K562 (cell line): Measurements from ENCODE around the gene CNTN4. TPM values are rescaled to one million over a fixed set of nuclear protein-coding genes. Genes with fewer than 3 reads are reported as not detected.

Experiments used
- ATAC-seq: fragments of 200-7000 bp; cut with Tn5 transposase; 3 replicates; pipeline ENCODE4 v1.9.1; 2020; ENCODE audit warnings: moderate library complexity
- BruUV-seq: library from RNA; stranded (reverse); fragments of 400-500 nt; replicated peaks from 2 replicates; lab custom pipeline; 2021; lab: Mats Ljungman, UMichigan
- CTCF ChIA-PET: fragments of 300-600 bp; formaldehyde crosslinking; extraction: SDS; loops from one replicate; lab custom pipeline; 2021; ENCODE audit warnings: low intra/inter-chr PET ratio; lab: Yijun Ruan, JAX
- POLR2A ChIA-PET: fragments of 300-600, 350-650 bp; sonication (Branson Sonifier 250); formaldehyde crosslinking; extraction: SDS; loops from one replicate; lab custom pipeline; 2021; ENCODE audit warnings: antibody characterized with exemption, inconsistent platforms; lab: Yijun Ruan, JAX
- DNase-seq, 4 experiments: peaks; one replicate each; pipeline versions ENCODE4 v3.0.0 to v3.0.0-alpha.2; 2011 to 2018; ENCODE audit warnings: low spot score in 3 of 4, mixed read lengths in 3 of 4; ENCODE audit errors: extremely low read depth in 1 of 4
- FAIRE-seq: peaks from 2 replicates; lab custom pipeline; 2011; peaks lifted over from hg19 to GRCh38; lab: Jason Lieb, UNC
- H2AFZ ChIP-seq: 2 replicates; pipeline ENCODE4 v1.6.0; 2011; ENCODE audit warnings: low read depth, low read length, control low read depth, inconsistent platforms
- H3K27ac ChIP-seq: fragments of 200-600 bp; 3 replicates; pipeline ENCODE4 v1.8.0; 2011; ENCODE audit warnings: low read depth, mild to moderate bottlenecking, control low read depth, inconsistent platforms, low read length, moderate library complexity, mixed read lengths; ENCODE audit errors: extremely low read depth
- H3K27me3 ChIP-seq, 2 experiments: fragments of 300-600 bp in 1 of 2; 2 replicates in 1 of 2; 3 replicates in 1 of 2; pipeline versions ENCODE4 v1.6.0 to v1.8.0; 2011; ENCODE audit warnings: inconsistent platforms in 2 of 2, low read length in 2 of 2, mild to moderate bottlenecking in 1 of 2, mixed read lengths in 1 of 2, moderate library complexity in 1 of 2; ENCODE audit not compliant: control insufficient read depth in 2 of 2, insufficient read depth in 2 of 2
- H3K36me3 ChIP-seq: fragments of 300-600 bp; 3 replicates; pipeline ENCODE4 v1.8.0; 2011; ENCODE audit warnings: mild to moderate bottlenecking, low read length, inconsistent platforms; ENCODE audit not compliant: control insufficient read depth, insufficient read depth
- H3K4me1 ChIP-seq, 2 experiments: fragments of 200-600 bp in 1 of 2; replicated peaks in 1 of 2; 2 replicates in 1 of 2; 3 replicates in 1 of 2; pipeline versions ENCODE4 v1.5.1 to v1.8.0; 2011; ENCODE audit warnings: inconsistent platforms in 2 of 2, low read length in 2 of 2, mild to moderate bottlenecking in 1 of 2, mixed read lengths in 1 of 2, moderate library complexity in 1 of 2; ENCODE audit not compliant: control insufficient read depth in 2 of 2, insufficient read depth in 2 of 2
- H3K4me2 ChIP-seq: 2 replicates; pipeline ENCODE4 v1.6.1; 2011; ENCODE audit warnings: low read length, control low read depth, inconsistent platforms, mixed read lengths; ENCODE audit not compliant: insufficient read depth
- H3K4me3 ChIP-seq: fragments of 200-600 bp; sonication (generic), shearing (Covaris generic); 2 replicates; pipeline ENCODE4 v1.5.1; 2016; ENCODE audit warnings: control low read depth, inconsistent platforms
- H3K79me2 ChIP-seq: fragments of 200-600 bp; 3 replicates; pipeline ENCODE4 v1.8.0; 2011; ENCODE audit warnings: low read length, inconsistent platforms; ENCODE audit not compliant: control insufficient read depth, insufficient read depth
- H3K9ac ChIP-seq, 2 experiments: 2 replicates each; pipeline versions ENCODE4 v1.6.0 to v1.6.1; 2011; ENCODE audit warnings: low read depth in 2 of 2, low read length in 2 of 2, control low read depth in 1 of 2, inconsistent platforms in 1 of 2, mild to moderate bottlenecking in 1 of 2, mixed read lengths in 1 of 2; ENCODE audit not compliant: insufficient read depth in 1 of 2
- H3K9me1 ChIP-seq: one replicate; pipeline ENCODE4 v1.6.0; 2011; ENCODE audit warnings: inconsistent platforms, mild to moderate bottlenecking, low read length, moderate library complexity; ENCODE audit not compliant: control insufficient read depth, insufficient read depth
- H3K9me3 ChIP-seq: replicated peaks from 2 replicates; pipeline ENCODE4 v1.5.1; 2011; ENCODE audit warnings: low read depth, low read length, inconsistent platforms; ENCODE audit not compliant: control insufficient read depth, insufficient read depth
- H4K20me1 ChIP-seq: replicated peaks from 2 replicates; pipeline ENCODE4 v1.6.1; 2011; ENCODE audit warnings: low read length, inconsistent platforms, mixed read lengths; ENCODE audit not compliant: control insufficient read depth, insufficient read depth
- NR2C1 ChIP-seq, 2 experiments: fragments of 450-650 bp; IDR thresholded peaks; 2 replicates each; pipeline ENCODE4 v1.6.1; 2017; ENCODE audit warnings: mild to moderate bottlenecking in 2 of 2, antibody characterized with exemption in 1 of 2, inconsistent platforms in 1 of 2, missing compliant biosample characterization in 1 of 2, missing genetic modification characterization in 1 of 2
- ZNF785 ChIP-seq: fragments of 250-450 bp; sonication (Bioruptor Pico); IDR thresholded peaks from 2 replicates; pipeline ENCODE4 v1.4.0; 2020; ENCODE audit warnings: mild to moderate bottlenecking
- WGBS: fragments of 100-300 bp; shearing (Covaris generic); methylation state at CpG from one replicate; pipeline ENCODE4 v1.1.6; 2016; ENCODE audit warnings: low coverage, mixed read lengths; ENCODE audit not compliant: insufficient coverage; ENCODE audit errors: missing lambda C conversion rate; 5-methylcytosine and 5-hydroxymethylcytosine counted together
- in situ Hi-C: fragments of 300-500 bp; cut with MboI; formaldehyde crosslinking; loops from 4 replicates; pipeline ENCODE4 v1.15.0; 2018; ENCODE audit warnings: inconsistent platforms, mixed read lengths
- intact Hi-C: fragments of 100-400 bp; cut with micrococcal nuclease; formaldehyde crosslinking; loops from 2 replicates; pipeline ENCODE4 v1.14.2; 2022
- polyA plus RNA-seq, 8 experiments: library from polyadenylated mRNA; depleted of rRNA in 4 of 8; stranded (reverse) in 5 of 8; unstranded in 3 of 8; fragments of >200 nt; fragmentation: Nextera tagmentation in 2 of 8; fragmentation: Illumina TruSeq in 1 of 8; extraction: Ambion mirVana in 2 of 8; extraction: Trizol in 1 of 8; gene quantifications; 2 replicates each; pipeline versions ENCODE4 v1.2.1 to v1.2.3, GENCODE V29; 2011 to 2014; ENCODE audit warnings: inconsistent platforms in 1 of 8, missing spikeins in 1 of 8
- total RNA-seq, 7 experiments: library from RNA; depleted of rRNA in 6 of 7; stranded (reverse); fragments of >200 nt in 6 of 7; fragmentation: Illumina TruSeq in 2 of 7; extraction: Trizol in 2 of 7; gene quantifications; 2 replicates each; pipeline versions ENCODE4 v1.2.1 to v1.2.3, GENCODE V29; 2011 to 2021; ENCODE audit warnings: low replicate concordance in 1 of 7

CNTN4 gene
- total and polyA plus RNA-seq, 9 of the 15 experiments (the other 6 are each of a cell fraction or from before 2014, with no cell fraction given): not detected

GRCh38 chr3:2517500-2518172 lies 419.0 kb downstream of the CNTN4 start:
- no peak for FAIRE-seq
- Histone ChIP-seq H3K27me3 (no peaks in the 10 kb centered on the region), H3K4me3 (no peak overlapping the region), H3K9ac (no peak overlapping the region), H3K27ac (no peak overlapping the region), H3K36me3 (no peaks in the 10 kb centered on the region), H3K79me2 (no peaks in the 10 kb centered on the region), H3K9me3 (no peaks in the 10 kb centered on the region), H3K4me2 (no peak overlapping the region), H3K4me1 (no peaks in the 10 kb centered on the region)
- ChIA-PET POLR2A (no interaction called here), CTCF (no interaction called here)
- intact Hi-C loops (no loop called here), in situ Hi-C loops (no loop called here)
- BruUV-seq: no TSS peak
- ATAC-seq: no peak
- DNase-seq: no peak
- TF ChIP-seq NR2C1 (IDR thresholded peaks at IDR 0.05) (no peak), NR2C1 (tag; IDR thresholded peaks at IDR 0.05) (no peak)
- TF ChIP-seq, all 486 proteins: peak for 0
- WGBS: 3% methylated on average over 5 of the region's 5 CpGs
- no peaks in the 10 kb centered on the region for H3K9me1 ChIP-seq
- H2AFZ ChIP-seq: no peak overlapping the region
- no peaks in the 10 kb centered on the region for H4K20me1 ChIP-seq

- BruUV-seq: no TSS peak
- Histone ChIP-seq H3K4me3 (no peak overlapping the region), H3K27ac (no peak overlapping the region), H3K9me1 (no peaks in the 10 kb centered on the region), H3K4me1 (no peaks in the 10 kb centered on the region), H3K4me2 (no peak overlapping the region), H3K36me3 (no peaks in the 10 kb centered on the region), H4K20me1 (no peaks in the 10 kb centered on the region), H3K9me3 (no peaks in the 10 kb centered on the region), H3K9ac (no peak overlapping the region), H3K27me3 (no peaks in the 10 kb centered on the region), H3K79me2 (no peaks in the 10 kb centered on the region), H2AFZ (no peak overlapping the region)
- POLR2A ChIA-PET: no interaction called here
- ATAC-seq (no peak), DNase-seq (no peak), FAIRE-seq (no peak)
- intact Hi-C loops (no loop called here), in situ Hi-C loops (no loop called here)
- CTCF ChIA-PET: no interaction called here
- 0% methylated on average over 2 of the region's 2 CpGs for WGBS
- no peak for TF ChIP-seq ZNF785 (CRISPR knock-in tag)
Observed at GRCh38 chr3:2523281-2523836, 424.7 kb downstream of the CNTN4 start.
